A673 (cell line): ENCODE measurements around the gene IFNL1.

Experiments used
- EZH2 ChIP-seq: fragments of 200-600 bp; sonication (generic); IDR thresholded peaks from 2 replicates; pipeline ENCODE4 v1.6.1; 2017; ENCODE audit warnings: borderline replicate concordance, low read depth, mild to moderate bottlenecking, mixed read lengths, antibody characterized with exemption, low read length; ENCODE audit not compliant: poor library complexity, severe bottlenecking
- TF ChIP-seq, protein P1 (sequence below): fragments of 300-800, 200-600 bp; sonication (generic); conservative IDR thresholded peaks from 2 replicates; pipeline ENCODE4 v1.5.1; 2017; ENCODE audit warnings: low read depth, mild to moderate bottlenecking, antibody characterized with exemption, low read length, moderate library complexity, mixed read lengths

DNA sequence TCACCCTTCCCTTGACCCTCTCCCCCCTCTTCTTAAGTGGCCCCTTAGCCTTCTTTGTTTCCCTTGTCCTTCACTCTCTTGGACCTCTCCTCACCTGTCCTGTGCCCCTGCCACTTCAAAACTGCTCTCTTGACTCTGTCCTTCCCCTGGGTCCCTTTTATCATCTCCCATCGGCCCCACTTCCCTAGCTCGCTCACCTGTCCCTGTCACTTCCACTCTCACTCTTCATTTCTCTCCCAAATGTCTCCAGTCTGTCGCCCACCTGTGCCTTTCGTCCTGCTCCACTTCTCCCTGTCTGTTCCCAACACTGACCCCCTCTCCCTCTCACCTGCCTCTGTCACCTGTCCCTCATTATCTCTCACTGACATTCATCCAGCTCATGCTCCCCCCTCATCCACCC, 699 bp downstream of the IFNL1 start:
- TF ChIP-seq, protein P1, sequence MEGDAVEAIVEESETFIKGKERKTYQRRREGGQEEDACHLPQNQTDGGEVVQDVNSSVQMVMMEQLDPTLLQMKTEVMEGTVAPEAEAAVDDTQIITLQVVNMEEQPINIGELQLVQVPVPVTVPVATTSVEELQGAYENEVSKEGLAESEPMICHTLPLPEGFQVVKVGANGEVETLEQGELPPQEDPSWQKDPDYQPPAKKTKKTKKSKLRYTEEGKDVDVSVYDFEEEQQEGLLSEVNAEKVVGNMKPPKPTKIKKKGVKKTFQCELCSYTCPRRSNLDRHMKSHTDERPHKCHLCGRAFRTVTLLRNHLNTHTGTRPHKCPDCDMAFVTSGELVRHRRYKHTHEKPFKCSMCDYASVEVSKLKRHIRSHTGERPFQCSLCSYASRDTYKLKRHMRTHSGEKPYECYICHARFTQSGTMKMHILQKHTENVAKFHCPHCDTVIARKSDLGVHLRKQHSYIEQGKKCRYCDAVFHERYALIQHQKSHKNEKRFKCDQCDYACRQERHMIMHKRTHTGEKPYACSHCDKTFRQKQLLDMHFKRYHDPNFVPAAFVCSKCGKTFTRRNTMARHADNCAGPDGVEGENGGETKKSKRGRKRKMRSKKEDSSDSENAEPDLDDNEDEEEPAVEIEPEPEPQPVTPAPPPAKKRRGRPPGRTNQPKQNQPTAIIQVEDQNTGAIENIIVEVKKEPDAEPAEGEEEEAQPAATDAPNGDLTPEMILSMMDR, result no peak
- no peak for TF ChIP-seq EZH2
